ENCODE data around the gene MMP11.

DNA sequence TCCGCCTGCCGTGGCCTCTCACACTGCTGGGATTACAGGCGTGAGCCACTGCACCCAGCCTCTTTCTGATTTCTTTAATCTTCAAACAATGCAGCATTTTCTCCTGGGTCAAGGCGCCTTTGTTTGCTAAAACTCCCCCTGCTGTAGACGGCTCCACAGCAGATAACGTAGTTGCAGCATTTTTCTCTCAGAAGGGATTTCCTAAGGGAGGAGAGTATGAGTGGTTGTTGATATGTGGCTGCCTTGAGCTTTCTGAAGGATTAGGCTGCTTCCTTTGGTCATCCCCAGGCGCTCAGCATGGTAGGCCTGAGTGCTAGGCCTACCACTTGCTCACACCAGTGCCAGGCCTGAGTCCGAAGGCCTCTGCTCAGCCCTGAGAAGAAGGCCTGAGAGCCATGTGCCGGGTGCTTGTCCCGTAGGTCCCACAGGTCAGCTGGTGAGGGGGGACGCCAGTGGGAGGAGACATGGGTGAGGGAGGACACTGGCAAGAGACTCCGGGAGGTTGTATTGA lies 32.2 kb downstream of the MMP11 start:
- TF ChIP-seq, protein P1, sequence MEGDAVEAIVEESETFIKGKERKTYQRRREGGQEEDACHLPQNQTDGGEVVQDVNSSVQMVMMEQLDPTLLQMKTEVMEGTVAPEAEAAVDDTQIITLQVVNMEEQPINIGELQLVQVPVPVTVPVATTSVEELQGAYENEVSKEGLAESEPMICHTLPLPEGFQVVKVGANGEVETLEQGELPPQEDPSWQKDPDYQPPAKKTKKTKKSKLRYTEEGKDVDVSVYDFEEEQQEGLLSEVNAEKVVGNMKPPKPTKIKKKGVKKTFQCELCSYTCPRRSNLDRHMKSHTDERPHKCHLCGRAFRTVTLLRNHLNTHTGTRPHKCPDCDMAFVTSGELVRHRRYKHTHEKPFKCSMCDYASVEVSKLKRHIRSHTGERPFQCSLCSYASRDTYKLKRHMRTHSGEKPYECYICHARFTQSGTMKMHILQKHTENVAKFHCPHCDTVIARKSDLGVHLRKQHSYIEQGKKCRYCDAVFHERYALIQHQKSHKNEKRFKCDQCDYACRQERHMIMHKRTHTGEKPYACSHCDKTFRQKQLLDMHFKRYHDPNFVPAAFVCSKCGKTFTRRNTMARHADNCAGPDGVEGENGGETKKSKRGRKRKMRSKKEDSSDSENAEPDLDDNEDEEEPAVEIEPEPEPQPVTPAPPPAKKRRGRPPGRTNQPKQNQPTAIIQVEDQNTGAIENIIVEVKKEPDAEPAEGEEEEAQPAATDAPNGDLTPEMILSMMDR (IDR thresholded peaks at IDR 0.05 in 2 of 3, conservative IDR thresholded peaks at IDR 0.05 in 1 of 3; ENCODE audit: borderline replicate concordance in 1 of 3, insufficient read depth in 1 of 3, low read depth in 2 of 3, low read length in 2 of 3), result no peak
- no peak for TF ChIP-seq EZH2 (IDR thresholded peaks at IDR 0.05)
- TF ChIP-seq, protein P2, sequence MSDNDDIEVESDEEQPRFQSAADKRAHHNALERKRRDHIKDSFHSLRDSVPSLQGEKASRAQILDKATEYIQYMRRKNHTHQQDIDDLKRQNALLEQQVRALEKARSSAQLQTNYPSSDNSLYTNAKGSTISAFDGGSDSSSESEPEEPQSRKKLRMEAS (IDR thresholded peaks at IDR 0.05), result no peak
- TF ChIP-seq POLR2A (IDR thresholded peaks at IDR 0.05; ENCODE audit: borderline replicate concordance, extremely low read depth, insufficient read depth, insufficient read length), result no peak
- no peak for TF ChIP-seq ZNF274 (IDR thresholded peaks at IDR 0.05; ENCODE audit: low read depth, low read length)
- TF ChIP-seq SRF (IDR thresholded peaks at IDR 0.05; ENCODE audit: low read depth), result no peak
- no peak for TF ChIP-seq POLR2AphosphoS5 (IDR thresholded peaks at IDR 0.05; ENCODE audit: low read depth, low read length)
- no peak for TF ChIP-seq CEBPB (IDR thresholded peaks at IDR 0.05; ENCODE audit: low read depth)
- no peak for TF ChIP-seq ATF3 (IDR thresholded peaks at IDR 0.05)
- no peak for TF ChIP-seq EGR1 (IDR thresholded peaks at IDR 0.05; ENCODE audit: low read depth)
- TF ChIP-seq ELF1 (IDR thresholded peaks at IDR 0.05; ENCODE audit: borderline replicate concordance, low read depth), result no peak
- TF ChIP-seq SP1 (IDR thresholded peaks at IDR 0.05; ENCODE audit: low read depth), result no peak

Data from HCT116 (cell line).